ENCODE data around the gene ROPN1L. TPM values are rescaled to one million over a fixed set of nuclear protein-coding genes. Genes with fewer than 3 reads are reported as not detected.

The ROPN1L gene
- total and polyA plus RNA-seq, 2 of the 8 experiments (the other 6 are each of a cell fraction or from before 2014, with no cell fraction given) = 0.24 to 0.73 TPM

- no peaks in the 10 kb centered on the region for H4K20me1 ChIP-seq (replicated peaks in 1 of 2; ENCODE audit: control insufficient read depth in 1 of 2, insufficient read depth in 2 of 2, low read length in 2 of 2)
- H3K79me2 ChIP-seq (ENCODE audit: control insufficient read depth in 1 of 2, insufficient read depth in 2 of 2, low read length in 2 of 2) = no peaks in the 10 kb centered on the region
- H3K27me3 ChIP-seq (replicated peaks in 1 of 4; ENCODE audit: control insufficient read depth in 3 of 4, extremely low read depth in 1 of 4, insufficient read depth in 3 of 4, low read length in 3 of 4) = no peaks in the 10 kb centered on the region
- no peak for DNase-seq (ENCODE audit: low read depth in 1 of 2, low spot score in 2 of 2)
- H3K36me3 ChIP-seq (ENCODE audit: control insufficient read depth in 2 of 4, insufficient read depth in 4 of 4, low read length in 3 of 4) = peaks cover 8 to 36% (median 24%) of the 10 kb centered on the region in 4 experiments; a peak in 7 of 8 replicates
- no peak overlapping the region for H2AK5ac ChIP-seq (ENCODE audit: low read depth, low read length)
- no peak overlapping the region for H2BK12ac ChIP-seq (ENCODE audit: low read depth, low read length)
- POLR2A ChIA-PET (ENCODE audit: partially characterized antibody) = interaction anchor here (1.0 kb wide), 1 partner anchor 184 kb away, joined by 3 read pairs; no protein-coding TSS in a partner anchor
- FAIRE-seq = no peak
- WGBS, 2 experiments (ENCODE audit: extremely low coverage in 1 of 2, insufficient coverage in 1 of 2, insufficient read length in 1 of 2, insufficient replicate concordance in 2 of 2, low coverage in 1 of 2, low lambda C conversion rate in 2 of 2, missing lambda C conversion rate in 1 of 2) = 96% methylated on average over 3 of the region's 5 CpGs; no CpG with 5 or more reads in 1 of the 2 experiments
- no peak overlapping the region for H3K9ac ChIP-seq (replicated peaks in 1 of 4; ENCODE audit: extremely low read depth in 1 of 4, low read depth in 3 of 4, low read length in 3 of 4)
- H3K56ac ChIP-seq (replicated peaks; ENCODE audit: insufficient read length, low read depth, low read length) = no peak overlapping the region
- no peak overlapping the region for H3K4me2 ChIP-seq (ENCODE audit: insufficient read depth in 1 of 2, low read depth in 2 of 2, low read length in 2 of 2)
- H4K91ac ChIP-seq (replicated peaks; ENCODE audit: insufficient read length, low read length) = no peak overlapping the region
- no peak overlapping the region for H3K14ac ChIP-seq (ENCODE audit: insufficient read length)
- H2BK120ac ChIP-seq (replicated peaks; ENCODE audit: low read depth, low read length) = no peak overlapping the region
- H2BK15ac ChIP-seq (ENCODE audit: low read length) = no peak overlapping the region
- H4K5ac ChIP-seq (ENCODE audit: insufficient read length, low read depth, low read length) = no peak overlapping the region
- no peak overlapping the region for H2AFZ ChIP-seq (ENCODE audit: low read length)
- no peak for TF ChIP-seq CREB1 (IDR thresholded peaks at IDR 0.05)
- no peak overlapping the region for H3K23ac ChIP-seq (ENCODE audit: insufficient read length)
- H3K9me3 ChIP-seq (ENCODE audit: insufficient read depth in 2 of 2, low read depth in 1 of 2, low read length in 1 of 2) = no peaks in the 10 kb centered on the region
- no peaks in the 10 kb centered on the region; the same call in 1 of the 2 replicates for H3K23me2 ChIP-seq (ENCODE audit: low read depth, low read length)
- no peak overlapping the region for H4K8ac ChIP-seq (ENCODE audit: extremely low read depth, insufficient read depth, low read length)
- no peaks in the 10 kb centered on the region for H3K79me1 ChIP-seq (ENCODE audit: low read depth, low read length)
- no peak overlapping the region for H2BK5ac ChIP-seq (ENCODE audit: low read depth, low read length)
- H3K27ac ChIP-seq (ENCODE audit: low read depth, low read length) = no peak overlapping the region
- CTCF ChIA-PET (ENCODE audit: partially characterized antibody) = interaction anchor here (0.9 kb wide), 1 partner anchor 151 kb away, joined by 3 read pairs; no protein-coding TSS in a partner anchor
- H3K18ac ChIP-seq (ENCODE audit: extremely low read depth, low read length) = no peak overlapping the region
- no peaks in the 10 kb centered on the region for H3K4me1 ChIP-seq (replicated peaks in 1 of 4; ENCODE audit: control insufficient read depth in 3 of 4, insufficient read depth in 4 of 4, low read length in 3 of 4)
- H2BK20ac ChIP-seq (ENCODE audit: low read length) = no peak overlapping the region
- H3K4me3 ChIP-seq (ENCODE audit: extremely low read depth in 1 of 4, insufficient read depth in 2 of 4, low read depth in 3 of 4, low read length in 4 of 4) = no peak overlapping the region
- no peak overlapping the region for H3K4ac ChIP-seq (replicated peaks; ENCODE audit: insufficient read length, low read depth, low read length)
These were observed 7.3 kb upstream of the ROPN1L start for GRCh38 chr5:10434392-10434791.

All from H1 (cell line).